Gastrocnemius medialis (tissue), 4 donors: Measurements from ENCODE around the gene NPAS2. TPM values are rescaled to one million over a fixed set of nuclear protein-coding genes. Genes with fewer than 3 reads are reported as not detected.

Experiments used
- ATAC-seq, 2 donors: fragments of 150-250 bp; one replicate each; pipeline ENCODE4 v1.9.1; 2016
- DNase-seq, 2 donors: peaks; one replicate each; pipeline ENCODE4 v3.0.0-alpha.2; 2019
- H3K27ac ChIP-seq, 4 donors: fragments of 200-600 bp; sonication (generic); 1 replicate in 1 of 4; 2 replicates in 3 of 4; pipeline ENCODE4 v1.5.1; 2016 to 2018; ENCODE audit warnings: mild to moderate bottlenecking in 2 of 4, moderate library complexity in 1 of 4
- H3K27me3 ChIP-seq, 3 donors: fragments of 200-600 bp; sonication (generic) in 2 of 3; 1 replicate in 1 of 3; 2 replicates in 2 of 3; pipeline versions ENCODE4 v1.5.1 to v1.6.0; 2016 to 2019; ENCODE audit warnings: mild to moderate bottlenecking in 1 of 3, moderate library complexity in 1 of 3
- H3K36me3 ChIP-seq, 2 donors: fragments of 200-600 bp; sonication (generic) in 1 of 2; one replicate each; pipeline ENCODE4 v1.5.1; 2017 to 2018
- H3K4me1 ChIP-seq, 2 donors: fragments of 200-600 bp; sonication (generic) in 1 of 2; one replicate each; pipeline ENCODE4 v1.5.1; 2016 to 2017; ENCODE audit warnings: mild to moderate bottlenecking in 2 of 2
- H3K4me3 ChIP-seq, 4 donors: fragments of 200-600 bp; sonication (generic) in 3 of 4; 1 replicate in 1 of 4; 2 replicates in 3 of 4; pipeline ENCODE4 v1.5.1; 2016 to 2019; ENCODE audit warnings: mild to moderate bottlenecking in 2 of 4
- H3K9me3 ChIP-seq, 3 donors: fragments of 200-600 bp; sonication (generic) in 2 of 3; 1 replicate in 1 of 3; 2 replicates in 2 of 3; pipeline ENCODE4 v1.5.1; 2016 to 2019
- CTCF ChIP-seq, 5 experiments: fragments of 450-650 bp in 3 of 5; fragments of 200-600 bp in 2 of 5; sonication (generic) in 2 of 5; IDR thresholded peaks in 4 of 5; conservative IDR thresholded peaks in 1 of 5; 1 replicate in 4 of 5; 2 replicates in 1 of 5; pipeline ENCODE4 v1.5.1; 2016 to 2019; ENCODE audit warnings: antibody characterized with exemption in 5 of 5, mild to moderate bottlenecking in 3 of 5, moderate library complexity in 3 of 5
- POLR2A ChIP-seq, 2 donors: fragments of 450-650 bp; IDR thresholded peaks; one replicate each; pipeline ENCODE4 v1.6.1; 2017; ENCODE audit warnings: antibody characterized with exemption in 2 of 2, mild to moderate bottlenecking in 2 of 2, moderate library complexity in 2 of 2
- in situ Hi-C, 4 donors: fragments of 200-750 bp; cut with MboI; loops; one replicate each; pipeline versions ENCODE4 v1.15.0 to v1.8.0; 2017; ENCODE audit warnings: low sequenced_read_pairs in 4 of 4
- intact Hi-C: fragments of 100-400 bp; cut with DNase I; formaldehyde crosslinking; loops from one replicate; pipeline ENCODE4 v1.15.1; 2023; ENCODE audit warnings: low total_unique reads
- total RNA-seq, 4 donors: library from RNA; depleted of rRNA; stranded (reverse); fragments of >200 nt; gene quantifications; one replicate each; pipeline versions ENCODE4 v1.1.0 to v1.2.3, GENCODE V29; 2016

NPAS2 gene
- total RNA-seq, 4 donors from 2014 or later: 11.4 to 48.2 (median 36.6) TPM

- intact Hi-C loops: loop anchor here (10.0 kb wide), 1 partner anchor 478 kb away; the partner anchor contains the start of gene RNF149
- no peak for TF ChIP-seq POLR2A (IDR thresholded peaks at IDR 0.05)
- no peak for TF ChIP-seq CTCF (IDR thresholded peaks at IDR 0.05 in 4 of 5, conservative IDR thresholded peaks at IDR 0.05 in 1 of 5)
- in situ Hi-C loops: no loop called here
- Histone ChIP-seq H3K36me3 (no peaks in the 10 kb centered on the region), H3K27me3 (no peaks in the 10 kb centered on the region), H3K9me3 (no peaks in the 10 kb centered on the region), H3K4me3 (no peak overlapping the region), H3K27ac (peak overlapping the region in 3 of 4 donors; percentile 7 to 92 (median 55)), H3K4me1 (peaks cover 47 to 51% of the 10 kb centered on the region in 2 donors)
- ATAC-seq: no peak
- DNase-seq: no peak
Observed at GRCh38 chr2:100826494-100826893, 6.6 kb downstream of the NPAS2 start.

GRCh38 chr2:100831158-100831750 lies 11.3 kb downstream of the NPAS2 start:
- TF ChIP-seq POLR2A (IDR thresholded peaks at IDR 0.05) (no peak), CTCF (IDR thresholded peaks at IDR 0.05 in 4 of 5, conservative IDR thresholded peaks at IDR 0.05 in 1 of 5) (no peak)
- Histone ChIP-seq H3K4me3 (no peak overlapping the region), H3K4me1 (peaks cover 46 to 48% of the 10 kb centered on the region in 2 donors), H3K27ac (no peak overlapping the region), H3K9me3 (no peaks in the 10 kb centered on the region), H3K36me3 (no peaks in the 10 kb centered on the region), H3K27me3 (no peaks in the 10 kb centered on the region)
- in situ Hi-C loops: no loop called here
- DNase-seq (no peak), ATAC-seq (no peak)
- intact Hi-C loops: no loop called here

GRCh38 chr2:100831831-100832230 lies 11.9 kb downstream of the NPAS2 start:
- Histone ChIP-seq H3K27ac (peak overlapping the region; percentile 28 to 84 (median 70)), H3K9me3 (no peaks in the 10 kb centered on the region), H3K4me1 (peaks cover 40 to 42% of the 10 kb centered on the region in 2 donors), H3K4me3 (no peak overlapping the region), H3K36me3 (no peaks in the 10 kb centered on the region), H3K27me3 (no peaks in the 10 kb centered on the region)
- intact Hi-C loops (no loop called here), in situ Hi-C loops (no loop called here)
- ATAC-seq: peak in 1 of 2 donors; percentile 16
- peak in 1 of 2 donors; percentile 46 for DNase-seq
- TF ChIP-seq CTCF (IDR thresholded peaks at IDR 0.05 in 4 of 5, conservative IDR thresholded peaks at IDR 0.05 in 1 of 5) (no peak), POLR2A (IDR thresholded peaks at IDR 0.05) (no peak)

- Histone ChIP-seq H3K36me3 (no peaks in the 10 kb centered on the region), H3K4me3 (no peak overlapping the region), H3K9me3 (no peaks in the 10 kb centered on the region), H3K4me1 (peaks cover 41% of the 10 kb centered on the region in 2 donors), H3K27ac (peak overlapping the region; percentile 28 to 84 (median 70)), H3K27me3 (no peaks in the 10 kb centered on the region)
- DNase-seq (peak; percentile 73 to 75), ATAC-seq (peak; percentile 91 to 94)
- TF ChIP-seq CTCF (IDR thresholded peaks at IDR 0.05 in 4 of 5, conservative IDR thresholded peaks at IDR 0.05 in 1 of 5) (no peak), POLR2A (IDR thresholded peaks at IDR 0.05) (no peak)
- intact Hi-C loops: no loop called here
- in situ Hi-C loops: no loop called here
Observed at GRCh38 chr2:100832885-100833284, 12.9 kb downstream of the NPAS2 start.
